ENCODE results near the gene NQO1.
A peak's percentile ranks its signal among the peaks of the same experiment; 100 is the strongest.

Gene NQO1

GRCh38 chr16:69762814-69763598, 36.6 kb upstream of the NQO1 start (continued):
- TF ChIP-seq, protein P1, sequence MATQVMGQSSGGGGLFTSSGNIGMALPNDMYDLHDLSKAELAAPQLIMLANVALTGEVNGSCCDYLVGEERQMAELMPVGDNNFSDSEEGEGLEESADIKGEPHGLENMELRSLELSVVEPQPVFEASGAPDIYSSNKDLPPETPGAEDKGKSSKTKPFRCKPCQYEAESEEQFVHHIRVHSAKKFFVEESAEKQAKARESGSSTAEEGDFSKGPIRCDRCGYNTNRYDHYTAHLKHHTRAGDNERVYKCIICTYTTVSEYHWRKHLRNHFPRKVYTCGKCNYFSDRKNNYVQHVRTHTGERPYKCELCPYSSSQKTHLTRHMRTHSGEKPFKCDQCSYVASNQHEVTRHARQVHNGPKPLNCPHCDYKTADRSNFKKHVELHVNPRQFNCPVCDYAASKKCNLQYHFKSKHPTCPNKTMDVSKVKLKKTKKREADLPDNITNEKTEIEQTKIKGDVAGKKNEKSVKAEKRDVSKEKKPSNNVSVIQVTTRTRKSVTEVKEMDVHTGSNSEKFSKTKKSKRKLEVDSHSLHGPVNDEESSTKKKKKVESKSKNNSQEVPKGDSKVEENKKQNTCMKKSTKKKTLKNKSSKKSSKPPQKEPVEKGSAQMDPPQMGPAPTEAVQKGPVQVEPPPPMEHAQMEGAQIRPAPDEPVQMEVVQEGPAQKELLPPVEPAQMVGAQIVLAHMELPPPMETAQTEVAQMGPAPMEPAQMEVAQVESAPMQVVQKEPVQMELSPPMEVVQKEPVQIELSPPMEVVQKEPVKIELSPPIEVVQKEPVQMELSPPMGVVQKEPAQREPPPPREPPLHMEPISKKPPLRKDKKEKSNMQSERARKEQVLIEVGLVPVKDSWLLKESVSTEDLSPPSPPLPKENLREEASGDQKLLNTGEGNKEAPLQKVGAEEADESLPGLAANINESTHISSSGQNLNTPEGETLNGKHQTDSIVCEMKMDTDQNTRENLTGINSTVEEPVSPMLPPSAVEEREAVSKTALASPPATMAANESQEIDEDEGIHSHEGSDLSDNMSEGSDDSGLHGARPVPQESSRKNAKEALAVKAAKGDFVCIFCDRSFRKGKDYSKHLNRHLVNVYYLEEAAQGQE (tag by site-specific recombination; IDR thresholded peaks at IDR 0.05) = 0 out of 2 replicates have a peak, but pooled peaks have one; percentile 30
- no peak for TF ChIP-seq ZBTB49 (tag by site-specific recombination; IDR thresholded peaks at IDR 0.05; ENCODE audit: low read depth)
- no peak for TF ChIP-seq HOXD13 (CRISPR knock-in tag; IDR thresholded peaks at IDR 0.05; ENCODE audit: borderline replicate concordance)
- 0 out of 2 replicates have a peak, but pooled peaks have one; percentile 20 for TF ChIP-seq ZBTB21 (tag by site-specific recombination; IDR thresholded peaks at IDR 0.05)
- TF ChIP-seq ZNF121 (tag by site-specific recombination; IDR thresholded peaks at IDR 0.05) = no peak
- no peak for TF ChIP-seq MEIS1 (CRISPR knock-in tag; IDR thresholded peaks at IDR 0.05; ENCODE audit: borderline replicate concordance)
- TF ChIP-seq ZNF830 (tag by site-specific recombination; IDR thresholded peaks at IDR 0.05; ENCODE audit: low read depth) = no peak
- TF ChIP-seq ZNF776 (tag by site-specific recombination; IDR thresholded peaks at IDR 0.05; ENCODE audit: borderline replicate concordance) = no peak
- TF ChIP-seq KLF10 (tag by site-specific recombination; IDR thresholded peaks at IDR 0.05) = no peak
- TF ChIP-seq KLF7 (tag by site-specific recombination; IDR thresholded peaks at IDR 0.05; ENCODE audit: borderline replicate concordance) = no peak
- TF ChIP-seq, protein P2, sequence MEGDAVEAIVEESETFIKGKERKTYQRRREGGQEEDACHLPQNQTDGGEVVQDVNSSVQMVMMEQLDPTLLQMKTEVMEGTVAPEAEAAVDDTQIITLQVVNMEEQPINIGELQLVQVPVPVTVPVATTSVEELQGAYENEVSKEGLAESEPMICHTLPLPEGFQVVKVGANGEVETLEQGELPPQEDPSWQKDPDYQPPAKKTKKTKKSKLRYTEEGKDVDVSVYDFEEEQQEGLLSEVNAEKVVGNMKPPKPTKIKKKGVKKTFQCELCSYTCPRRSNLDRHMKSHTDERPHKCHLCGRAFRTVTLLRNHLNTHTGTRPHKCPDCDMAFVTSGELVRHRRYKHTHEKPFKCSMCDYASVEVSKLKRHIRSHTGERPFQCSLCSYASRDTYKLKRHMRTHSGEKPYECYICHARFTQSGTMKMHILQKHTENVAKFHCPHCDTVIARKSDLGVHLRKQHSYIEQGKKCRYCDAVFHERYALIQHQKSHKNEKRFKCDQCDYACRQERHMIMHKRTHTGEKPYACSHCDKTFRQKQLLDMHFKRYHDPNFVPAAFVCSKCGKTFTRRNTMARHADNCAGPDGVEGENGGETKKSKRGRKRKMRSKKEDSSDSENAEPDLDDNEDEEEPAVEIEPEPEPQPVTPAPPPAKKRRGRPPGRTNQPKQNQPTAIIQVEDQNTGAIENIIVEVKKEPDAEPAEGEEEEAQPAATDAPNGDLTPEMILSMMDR (tag by site-specific recombination; IDR thresholded peaks at IDR 0.05) = no peak
- no peak for TF ChIP-seq ZNF426 (tag by site-specific recombination; IDR thresholded peaks at IDR 0.05)
- TF ChIP-seq ZNF624 (tag by site-specific recombination; IDR thresholded peaks at IDR 0.05) = no peak
- no peak for TF ChIP-seq ZFP3 (tag by site-specific recombination; IDR thresholded peaks at IDR 0.05; ENCODE audit: low read depth)
- TF ChIP-seq, protein P3, sequence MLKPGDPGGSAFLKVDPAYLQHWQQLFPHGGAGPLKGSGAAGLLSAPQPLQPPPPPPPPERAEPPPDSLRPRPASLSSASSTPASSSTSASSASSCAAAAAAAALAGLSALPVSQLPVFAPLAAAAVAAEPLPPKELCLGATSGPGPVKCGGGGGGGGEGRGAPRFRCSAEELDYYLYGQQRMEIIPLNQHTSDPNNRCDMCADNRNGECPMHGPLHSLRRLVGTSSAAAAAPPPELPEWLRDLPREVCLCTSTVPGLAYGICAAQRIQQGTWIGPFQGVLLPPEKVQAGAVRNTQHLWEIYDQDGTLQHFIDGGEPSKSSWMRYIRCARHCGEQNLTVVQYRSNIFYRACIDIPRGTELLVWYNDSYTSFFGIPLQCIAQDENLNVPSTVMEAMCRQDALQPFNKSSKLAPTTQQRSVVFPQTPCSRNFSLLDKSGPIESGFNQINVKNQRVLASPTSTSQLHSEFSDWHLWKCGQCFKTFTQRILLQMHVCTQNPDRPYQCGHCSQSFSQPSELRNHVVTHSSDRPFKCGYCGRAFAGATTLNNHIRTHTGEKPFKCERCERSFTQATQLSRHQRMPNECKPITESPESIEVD (tag by site-specific recombination; IDR thresholded peaks at IDR 0.05) = peak; percentile 80
- TF ChIP-seq ZNF23 (tag by site-specific recombination; IDR thresholded peaks at IDR 0.05; ENCODE audit: borderline replicate concordance) = no peak
- TF ChIP-seq ZNF140 (tag by site-specific recombination; IDR thresholded peaks at IDR 0.05) = no peak
- TF ChIP-seq ZNF747 (tag by site-specific recombination; IDR thresholded peaks at IDR 0.05) = no peak
- TF ChIP-seq, protein P4, sequence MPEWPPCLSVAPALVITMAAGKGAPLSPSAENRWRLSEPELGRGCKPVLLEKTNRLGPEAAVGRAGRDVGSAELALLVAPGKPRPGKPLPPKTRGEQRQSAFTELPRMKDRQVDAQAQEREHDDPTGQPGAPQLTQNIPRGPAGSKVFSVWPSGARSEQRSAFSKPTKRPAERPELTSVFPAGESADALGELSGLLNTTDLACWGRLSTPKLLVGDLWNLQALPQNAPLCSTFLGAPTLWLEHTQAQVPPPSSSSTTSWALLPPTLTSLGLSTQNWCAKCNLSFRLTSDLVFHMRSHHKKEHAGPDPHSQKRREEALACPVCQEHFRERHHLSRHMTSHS (tag by site-specific recombination; IDR thresholded peaks at IDR 0.05) = no peak
- TF ChIP-seq ZNF211 (tag by site-specific recombination; IDR thresholded peaks at IDR 0.05; ENCODE audit: low read depth) = no peak
- TF ChIP-seq ZNF202 (tag by site-specific recombination; IDR thresholded peaks at IDR 0.05; ENCODE audit: borderline replicate concordance) = no peak
- TF ChIP-seq ZEB2 (tag by site-specific recombination; IDR thresholded peaks at IDR 0.05) = 0 out of 2 replicates have a peak, but pooled peaks have one; percentile 7
- TF ChIP-seq ZNF138 (tag by site-specific recombination; IDR thresholded peaks at IDR 0.05; ENCODE audit: borderline replicate concordance) = no peak
- TF ChIP-seq PRDM1 (tag by site-specific recombination; IDR thresholded peaks at IDR 0.05) = peak; percentile 63; the same call in 1 of the 2 replicates
- TF ChIP-seq ZNF580 (tag by site-specific recombination; IDR thresholded peaks at IDR 0.05) = no peak
- TF ChIP-seq KLF9 (tag by site-specific recombination; IDR thresholded peaks at IDR 0.05; ENCODE audit: low read depth) = no peak
- no peak for TF ChIP-seq ZXDB (tag by site-specific recombination; IDR thresholded peaks at IDR 0.05)
- no peak for TF ChIP-seq ZNF223 (tag by site-specific recombination; IDR thresholded peaks at IDR 0.05)
- no peak for TF ChIP-seq MYNN (tag by site-specific recombination; IDR thresholded peaks at IDR 0.05; ENCODE audit: borderline replicate concordance)

All from HEK293 (cell line).